HepG2 (cell line): ENCODE data around the gene SLC6A7. TPM values are rescaled to one million over a fixed set of nuclear protein-coding genes. Genes with fewer than 3 reads are reported as not detected.
A peak's percentile ranks its signal among the peaks of the same experiment; 100 is the strongest.

Source experiments
- ATAC-seq: fragments of 200-7000 bp; cut with Tn5 transposase; 3 replicates; pipeline ENCODE4 v1.9.1; 2020; ENCODE audit warnings: mild to moderate bottlenecking, moderate library complexity
- BruUV-seq: library from RNA; stranded (reverse); fragments of 400-500 nt; replicated peaks from 2 replicates; lab custom pipeline; 2021; lab: Mats Ljungman, UMichigan
- CTCF ChIA-PET: fragments of 300-600 bp; formaldehyde crosslinking; extraction: SDS; loops from one replicate; lab custom pipeline; 2021; ENCODE audit warnings: low total read pairs, inconsistent platforms, low intra/inter-chr PET ratio; lab: Yijun Ruan, JAX
- POLR2A ChIA-PET: fragments of 350-600 bp; sonication (Branson Sonifier 250); formaldehyde crosslinking; loops from one replicate; lab custom pipeline; 2020; ENCODE audit warnings: antibody characterized with exemption, inconsistent platforms; lab: Yijun Ruan, JAX
- DNase-seq: peaks from one replicate; pipeline ENCODE4 v3.0.0-alpha.2; 2015; ENCODE audit warnings: low spot score
- FAIRE-seq: peaks from 3 replicates; lab custom pipeline; 2011; peaks lifted over from hg19 to GRCh38; lab: Jason Lieb, UNC
- H2AFZ ChIP-seq: one replicate; pipeline ENCODE4 v1.6.1; 2011; ENCODE audit warnings: low read length, inconsistent platforms
- H3K27ac ChIP-seq: fragments of 300-600 bp; 3 replicates; pipeline ENCODE4 v1.8.0; 2011; ENCODE audit warnings: mixed run types, mild to moderate bottlenecking, mixed read lengths, low read length, inconsistent platforms; ENCODE audit not compliant: insufficient read depth; ENCODE audit errors: extremely low read length
- H3K27me3 ChIP-seq, 2 experiments: fragments of 200-600 bp in 1 of 2; 2 replicates in 1 of 2; 3 replicates in 1 of 2; pipeline versions ENCODE4 v1.6.0 to v1.8.0; 2011; ENCODE audit warnings: low read length in 2 of 2, mild to moderate bottlenecking in 2 of 2, moderate library complexity in 2 of 2, inconsistent platforms in 1 of 2; ENCODE audit not compliant: insufficient read depth in 2 of 2, control insufficient read depth in 1 of 2
- H3K36me3 ChIP-seq, 2 experiments: fragments of 200-600 bp in 1 of 2; replicated peaks in 1 of 2; 2 replicates in 1 of 2; 3 replicates in 1 of 2; pipeline versions ENCODE4 v1.5.1 to v1.8.0; 2011; ENCODE audit warnings: low read length in 2 of 2, inconsistent platforms in 1 of 2; ENCODE audit not compliant: insufficient read depth in 2 of 2, control insufficient read depth in 1 of 2
- H3K4me1 ChIP-seq: 2 replicates; pipeline ENCODE4 v1.5.1; 2012; ENCODE audit warnings: low read length, inconsistent platforms; ENCODE audit not compliant: insufficient read depth
- H3K4me2 ChIP-seq: 2 replicates; pipeline ENCODE4 v1.6.0; 2011; ENCODE audit warnings: low read depth, low read length, inconsistent platforms
- H3K4me3 ChIP-seq, 3 experiments: fragments of 200-600 bp in 1 of 3; sonication (generic), shearing (Covaris generic) in 1 of 3; replicated peaks in 1 of 3; 2 replicates each; pipeline ENCODE4 v1.5.1; 2011 to 2016; ENCODE audit warnings: low read length in 3 of 3, inconsistent platforms in 2 of 3, low read depth in 2 of 3, mild to moderate bottlenecking in 2 of 3, control low read depth in 1 of 3, mixed read lengths in 1 of 3; ENCODE audit not compliant: insufficient read depth in 1 of 3
- H3K79me2 ChIP-seq: one replicate; pipeline ENCODE4 v1.6.1; 2011; ENCODE audit warnings: low read length, inconsistent platforms; ENCODE audit not compliant: insufficient read depth
- H3K9ac ChIP-seq: 2 replicates; pipeline ENCODE4 v1.6.0; 2011; ENCODE audit warnings: mild to moderate bottlenecking, low read depth, low read length, inconsistent platforms; ENCODE audit not compliant: insufficient read depth
- H3K9me3 ChIP-seq: 2 replicates; pipeline ENCODE4 v1.5.1; 2012; ENCODE audit warnings: mild to moderate bottlenecking, low read length
- H4K20me1 ChIP-seq: 2 replicates; pipeline ENCODE4 v1.6.0; 2011; ENCODE audit warnings: inconsistent platforms, mild to moderate bottlenecking, low read length, moderate library complexity; ENCODE audit not compliant: insufficient read depth
- ATRX ChIP-seq: sonication (generic); formaldehyde crosslinking; IDR thresholded peaks from 2 replicates; pipeline ENCODE4 v1.4.0; 2020; ENCODE audit warnings: missing genetic modification reagents, borderline replicate concordance
- BATF2 ChIP-seq: sonication (generic); formaldehyde crosslinking; IDR thresholded peaks from 2 replicates; pipeline ENCODE4 v1.8.0; 2022; ENCODE audit warnings: mild to moderate bottlenecking, missing genetic modification reagents, moderate library complexity
- BORCS8-MEF2B ChIP-seq: sonication (generic); formaldehyde crosslinking; IDR thresholded peaks from 2 replicates; pipeline ENCODE4 v1.8.0; 2022; ENCODE audit warnings: mild to moderate bottlenecking, missing genetic modification reagents
- CBFB ChIP-seq: sonication (generic); formaldehyde crosslinking; IDR thresholded peaks from 2 replicates; pipeline ENCODE4 v1.4.0; 2020; ENCODE audit warnings: missing genetic modification reagents
- DMAP1 ChIP-seq: IDR thresholded peaks from 2 replicates; pipeline ENCODE4 v1.6.1; 2016
- EP300 ChIP-seq, 3 experiments: sonication (generic) in 1 of 3; formaldehyde crosslinking in 1 of 3; IDR thresholded peaks; 2 replicates each; pipeline versions ENCODE4 v1.5.1 to v1.6.1; 2011 to 2020; ENCODE audit warnings: low read depth in 2 of 3, low read length in 2 of 3, borderline replicate concordance in 1 of 3, improper control_type of control experiment in 1 of 3, mild to moderate bottlenecking in 1 of 3, missing genetic modification reagents in 1 of 3, moderate library complexity in 1 of 3
- FOXK1 ChIP-seq: sonication (generic); formaldehyde crosslinking; IDR thresholded peaks from 2 replicates; pipeline ENCODE4 v1.4.0; 2020; ENCODE audit warnings: low read depth, missing genetic modification reagents, borderline replicate concordance
- GABPB1 ChIP-seq: IDR thresholded peaks from 2 replicates; pipeline ENCODE4 v1.6.1; 2016; ENCODE audit warnings: mild to moderate bottlenecking, missing genetic modification reagents, moderate library complexity, missing compliant biosample characterization
- JARID2 ChIP-seq: sonication (generic); formaldehyde crosslinking; IDR thresholded peaks from 2 replicates; pipeline ENCODE4 v1.8.1; 2023; ENCODE audit warnings: missing genetic modification reagents, inconsistent platforms; ENCODE audit not compliant: insufficient replicate concordance
- JUNB ChIP-seq: sonication (generic); formaldehyde crosslinking; IDR thresholded peaks from 2 replicates; pipeline ENCODE4 v1.8.0; 2022; ENCODE audit warnings: missing genetic modification reagents, mild to moderate bottlenecking, borderline replicate concordance
- NBN ChIP-seq: fragments of 450-650 bp; conservative IDR thresholded peaks from 2 replicates; pipeline ENCODE4 v1.6.1; 2017
- NFATC3 ChIP-seq: sonication (generic); formaldehyde crosslinking; IDR thresholded peaks from 2 replicates; pipeline ENCODE4 v1.5.1; 2020; ENCODE audit warnings: mild to moderate bottlenecking, missing genetic modification reagents
- RFX1 ChIP-seq: fragments of 450-650 bp; IDR thresholded peaks from 2 replicates; pipeline ENCODE4 v1.6.1; 2017
- RFX3 ChIP-seq: IDR thresholded peaks from 2 replicates; pipeline ENCODE4 v1.6.1; 2016; ENCODE audit warnings: missing biosample characterization, missing genetic modification reagents
- SIN3B ChIP-seq: fragments of 150-350 bp; IDR thresholded peaks from 2 replicates; pipeline ENCODE4 v1.6.1; 2014; ENCODE audit warnings: low read length
- TBL1XR1 ChIP-seq: fragments of 150-350 bp; IDR thresholded peaks from 2 replicates; pipeline ENCODE4 v1.6.1; 2014; ENCODE audit warnings: borderline replicate concordance, low read length; ENCODE audit not compliant: partially characterized antibody
- ZBTB14 ChIP-seq: sonication (generic); formaldehyde crosslinking; IDR thresholded peaks from 2 replicates; pipeline ENCODE4 v1.4.0; 2020; ENCODE audit warnings: missing genetic modification reagents
- ZEB1 ChIP-seq: IDR thresholded peaks from 2 replicates; pipeline ENCODE4 v1.6.1; 2012; ENCODE audit warnings: mild to moderate bottlenecking, low read depth, inconsistent platforms; ENCODE audit not compliant: insufficient replicate concordance
- ZFP36L1 ChIP-seq: sonication (generic); formaldehyde crosslinking; IDR thresholded peaks from 2 replicates; pipeline ENCODE4 v1.8.0; 2022; ENCODE audit warnings: mild to moderate bottlenecking, missing genetic modification reagents, moderate library complexity
- ZFYVE20 ChIP-seq: sonication (generic); formaldehyde crosslinking; IDR thresholded peaks from 2 replicates; pipeline ENCODE4 v1.8.0; 2023; ENCODE audit warnings: low read depth, mild to moderate bottlenecking, moderate library complexity, missing genetic modification reagents, borderline replicate concordance
- ZNF3 ChIP-seq: IDR thresholded peaks from 2 replicates; pipeline ENCODE4 v1.7.0; 2017; ENCODE audit warnings: inconsistent platforms
- ZNF33A ChIP-seq: sonication (generic); formaldehyde crosslinking; IDR thresholded peaks from 2 replicates; pipeline ENCODE4 v1.5.1; 2020; ENCODE audit warnings: missing genetic modification reagents, mild to moderate bottlenecking, moderate library complexity, borderline replicate concordance
- ZNF629 ChIP-seq: sonication (generic); formaldehyde crosslinking; conservative IDR thresholded peaks from 2 replicates; pipeline ENCODE4 v1.5.0; 2020; ENCODE audit warnings: missing genetic modification reagents
- ZNF792 ChIP-seq: IDR thresholded peaks from 2 replicates; pipeline ENCODE4 v1.6.1; 2016
- WGBS: methylation state at CpG from one replicate; pipeline ENCODE4 v1.1.6; 2017; ENCODE audit warnings: low lambda C conversion rate; 5-methylcytosine and 5-hydroxymethylcytosine counted together
- in situ Hi-C: cut with HindIII; loops from 2 replicates; pipeline ENCODE4 v1.10.0; 2017; ENCODE audit warnings: low pct_unique_long_range_greater_than_20kb; ENCODE audit not compliant: extremely low pct_ligation_motif_present
- intact Hi-C: fragments of 100-400 bp; cut with micrococcal nuclease; formaldehyde crosslinking; loops from one replicate; pipeline ENCODE4 v1.10.0; 2022; ENCODE audit not compliant: unreplicated experiment
- polyA plus RNA-seq, 8 experiments: library from polyadenylated mRNA; depleted of rRNA in 3 of 8; stranded (reverse) in 7 of 8; unstranded in 1 of 8; fragments of >200 nt; fragmentation: Illumina TruSeq in 4 of 8; extraction: Trizol in 4 of 8; gene quantifications; 2 replicates each; pipeline versions ENCODE4 v1.2.1 to v1.2.3, GENCODE V29; 2011 to 2016; ENCODE audit warnings: low read depth in 4 of 8, missing spikeins in 1 of 8, mixed read lengths in 1 of 8; ENCODE audit not compliant: insufficient read depth in 1 of 8
- total RNA-seq, 5 experiments: library from RNA; depleted of rRNA; stranded (reverse); fragments of >200 nt; fragmentation: Illumina TruSeq; extraction: Trizol; gene quantifications; 2 replicates each; pipeline ENCODE4 v1.2.3, GENCODE V29; 2016; ENCODE audit warnings: low read depth in 1 of 5

Gene SLC6A7
- total and polyA plus RNA-seq, 2 of the 13 experiments (the other 11 are each of a cell fraction or from before 2014, with no cell fraction given) = not detected

GRCh38 chr5:150254774-150255173 is 64.9 kb downstream of the SLC6A7 start (continued):
- TF ChIP-seq BORCS8-MEF2B (no peak), ZFYVE20 (CRISPR knock-in tag) (no peak), NFATC3 (CRISPR knock-in tag) (no peak), FOXK1 (no peak)
- TF ChIP-seq, all 625 proteins: peak for 32

- intact Hi-C loops = no loop called here
- H3K4me3 ChIP-seq = no peak overlapping the region
- H3K27me3 ChIP-seq = peaks cover 4 to 20% of the 10 kb centered on the region in 2 experiments; a peak in 4 of 5 replicates
- no peaks in the 10 kb centered on the region for H3K79me2 ChIP-seq
- no peak overlapping the region for H3K9ac ChIP-seq
- H3K4me2 ChIP-seq = peak overlapping the region; percentile 49
- H3K9me3 ChIP-seq = no peaks in the 10 kb centered on the region
- no peak overlapping the region for H2AFZ ChIP-seq
- ATAC-seq = peak; percentile 26
- CTCF ChIA-PET = interaction anchor here (1.3 kb wide), 1 partner anchor 94 kb away, joined by 5 read pairs; no protein-coding TSS in a partner anchor
- no peak for TF ChIP-seq ZFP36L1 (CRISPR knock-in tag)
- no peak for TF ChIP-seq ZBTB14 (CRISPR knock-in tag)
- no peak for TF ChIP-seq BATF2 (CRISPR knock-in tag)
- TF ChIP-seq SIN3B = no peak
- TF ChIP-seq RFX1 = peak; percentile 66
- TF ChIP-seq CBFB = no peak
- no peak for TF ChIP-seq NBN
- peak; percentile 69 for TF ChIP-seq ZNF629 (CRISPR knock-in tag)
- no peak for TF ChIP-seq TBL1XR1
- no peak for TF ChIP-seq GABPB1 (CRISPR knock-in tag)
- no peak for TF ChIP-seq ZEB1
- no peak for TF ChIP-seq ZNF33A (CRISPR knock-in tag)
- 0 out of 2 replicates have a peak, but pooled peaks have one; percentile 44 for TF ChIP-seq ZNF3 (CRISPR knock-in tag)
- no peak for TF ChIP-seq JARID2 (CRISPR knock-in tag)
- no peak for TF ChIP-seq JUNB
- TF ChIP-seq RFX3 (CRISPR knock-in tag) = peak; percentile 75
- TF ChIP-seq DMAP1 (CRISPR knock-in tag) = no peak
- no peak for TF ChIP-seq ZNF792
- TF ChIP-seq ATRX (CRISPR knock-in tag) = no peak
- TF ChIP-seq EP300 (IDR thresholded peaks at IDR 0.05; ENCODE audit: low read depth in 2 of 2, low read length in 2 of 2) = no peak
- no peak for TF ChIP-seq EP300 (CRISPR knock-in tag; IDR thresholded peaks at IDR 0.05; ENCODE audit: borderline replicate concordance)
- TF ChIP-seq, all 625 proteins: peak for 4
- Histone ChIP-seq H4K20me1 (no peaks in the 10 kb centered on the region), H3K27ac (no peak overlapping the region), H3K36me3 (no peaks in the 10 kb centered on the region), H3K4me1 (peaks cover 51% of the 10 kb centered on the region)
- POLR2A ChIA-PET = no interaction called here
- WGBS = 25% methylated on average over 4 of the region's 6 CpGs
- FAIRE-seq (no peak), DNase-seq (peak; percentile 64)
- BruUV-seq = no TSS peak
- in situ Hi-C loops = no loop called here
Measured at GRCh38 chr5:150255659-150256409, 66.0 kb downstream of the SLC6A7 start.
